ENCODE results near the gene CLEC9A. TPM values are rescaled to one million over a fixed set of nuclear protein-coding genes. Genes with fewer than 3 reads are reported as not detected.

Gene CLEC9A
- total and polyA plus RNA-seq, 2 of the 8 experiments (the other 6 are each of a cell fraction or from before 2014, with no cell fraction given) = not detected

DNA sequence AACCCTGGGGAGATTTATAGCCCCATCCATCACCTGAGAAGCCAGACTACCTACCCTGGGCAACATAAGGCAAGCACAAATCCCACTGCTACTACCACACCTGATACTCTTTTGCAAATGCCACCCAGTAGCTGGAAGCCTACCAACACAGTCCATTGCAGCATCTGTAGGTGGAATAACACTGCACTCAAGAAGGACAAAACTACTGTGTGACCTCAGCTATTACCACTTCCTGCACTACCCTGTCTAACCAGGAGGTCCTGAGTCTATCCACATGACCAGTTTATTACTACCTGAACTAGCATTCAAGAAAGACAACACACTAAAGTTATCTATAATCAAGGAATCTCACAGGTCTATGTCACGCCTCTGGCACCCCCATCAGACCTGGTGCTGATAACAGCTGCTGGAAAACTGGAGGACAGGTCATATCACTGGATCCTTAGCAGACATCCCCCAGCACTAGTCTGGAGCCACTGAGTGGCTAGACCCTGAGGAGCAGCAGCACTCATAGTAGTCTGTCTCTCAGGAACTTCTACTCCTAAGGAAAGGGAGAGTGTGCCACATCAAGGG lies 71.3 kb downstream of the CLEC9A start (continued):
- TF ChIP-seq SP2 (IDR thresholded peaks at IDR 0.05; ENCODE audit: low read length) = no peak
- TF ChIP-seq JUND (IDR thresholded peaks at IDR 0.05; ENCODE audit: low read length) = no peak
- no peak for TF ChIP-seq EGR1 (IDR thresholded peaks at IDR 0.05; ENCODE audit: borderline replicate concordance, low read depth, low read length)
- TF ChIP-seq, protein P1, sequence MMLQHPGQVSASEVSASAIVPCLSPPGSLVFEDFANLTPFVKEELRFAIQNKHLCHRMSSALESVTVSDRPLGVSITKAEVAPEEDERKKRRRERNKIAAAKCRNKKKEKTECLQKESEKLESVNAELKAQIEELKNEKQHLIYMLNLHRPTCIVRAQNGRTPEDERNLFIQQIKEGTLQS (IDR thresholded peaks at IDR 0.05; ENCODE audit: insufficient read depth, low read depth, low read length) = no peak
- no peak for TF ChIP-seq SP4 (IDR thresholded peaks at IDR 0.05; ENCODE audit: low read length)
- no peak for TF ChIP-seq KDM1A (IDR thresholded peaks at IDR 0.05; ENCODE audit: borderline replicate concordance, low read length)
